ENCODE results near the gene C1QL1.

The C1QL1 gene

DNA sequence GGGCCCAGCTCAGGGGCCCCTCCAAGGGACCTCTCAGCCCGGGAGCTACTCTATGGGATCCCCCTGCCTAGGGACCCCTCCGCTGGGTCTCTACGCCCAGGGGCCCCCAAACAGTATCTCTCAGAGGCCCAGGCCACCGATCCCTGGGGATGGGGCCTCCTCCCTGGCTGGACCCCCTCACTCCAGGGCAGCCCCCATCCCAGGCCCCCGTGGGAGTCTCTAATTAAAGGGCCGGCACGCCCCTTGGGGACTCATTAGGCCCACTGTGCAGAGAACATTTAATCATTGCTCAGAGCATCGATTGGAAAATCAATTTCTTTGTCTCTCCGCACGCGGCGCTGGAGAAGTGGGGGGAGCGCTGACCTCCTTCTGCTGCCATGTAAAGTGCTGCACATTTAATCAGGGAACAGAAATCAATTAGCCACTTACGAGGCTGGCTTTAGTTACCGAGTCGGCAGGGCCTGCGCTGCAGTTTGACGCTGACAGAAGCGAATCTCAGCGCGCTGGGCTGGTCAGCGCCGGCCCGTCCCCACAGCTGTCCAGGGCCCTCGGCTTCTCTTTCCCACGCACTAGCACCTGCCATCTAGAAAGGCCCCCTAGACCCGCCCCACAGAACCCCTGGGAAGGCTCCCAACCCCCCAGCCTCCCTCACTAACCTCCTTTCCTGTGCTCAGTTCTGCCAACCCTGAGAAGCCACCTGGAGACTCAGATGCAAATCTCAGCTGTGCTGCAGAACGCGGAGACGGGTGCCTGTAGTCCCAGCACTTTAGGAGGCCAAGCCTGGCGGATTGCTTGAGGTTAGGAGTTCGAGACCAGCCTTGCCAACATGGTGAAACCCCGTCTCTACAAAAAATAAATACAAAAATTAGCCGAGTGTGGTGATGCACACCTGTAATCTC, 20.2 kb upstream of the C1QL1 start:
- DNase-seq (ENCODE audit: low spot score), result no peak

- peak; percentile 48 for DNase-seq (ENCODE audit: low spot score)
These were observed 15.5 kb upstream of the C1QL1 start for GRCh38 chr17:44983563-44983962.

DNA sequence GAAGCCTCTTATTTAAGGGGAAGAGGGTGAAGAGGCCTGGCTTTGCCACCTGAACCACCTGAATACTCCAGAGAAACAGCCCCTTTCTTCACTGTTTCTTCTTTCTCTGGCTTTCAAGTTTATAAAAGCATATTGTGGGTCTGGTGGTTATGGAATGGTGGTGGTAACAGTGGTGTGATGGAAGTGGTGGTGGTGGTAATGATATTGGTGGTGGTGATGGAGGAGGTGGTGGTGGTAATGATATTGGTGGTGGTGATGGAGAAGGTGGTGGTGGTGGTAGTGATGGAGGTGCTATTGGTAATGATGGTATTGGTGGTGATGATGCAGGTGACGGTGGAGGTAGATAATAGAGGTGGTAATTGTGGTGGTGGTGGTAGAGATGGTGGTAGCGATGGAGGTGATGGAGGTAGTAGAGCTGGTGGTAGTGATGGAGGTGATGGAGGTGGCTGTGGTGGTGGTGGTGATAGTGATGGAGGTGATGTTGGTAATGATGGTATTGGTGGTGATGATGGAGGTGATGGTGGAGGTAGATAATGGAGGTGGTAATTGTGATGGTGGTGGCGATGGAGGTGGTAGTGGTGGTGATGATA, 14.1 kb upstream of the C1QL1 start:
- DNase-seq (ENCODE audit: low spot score), result no peak

DNA sequence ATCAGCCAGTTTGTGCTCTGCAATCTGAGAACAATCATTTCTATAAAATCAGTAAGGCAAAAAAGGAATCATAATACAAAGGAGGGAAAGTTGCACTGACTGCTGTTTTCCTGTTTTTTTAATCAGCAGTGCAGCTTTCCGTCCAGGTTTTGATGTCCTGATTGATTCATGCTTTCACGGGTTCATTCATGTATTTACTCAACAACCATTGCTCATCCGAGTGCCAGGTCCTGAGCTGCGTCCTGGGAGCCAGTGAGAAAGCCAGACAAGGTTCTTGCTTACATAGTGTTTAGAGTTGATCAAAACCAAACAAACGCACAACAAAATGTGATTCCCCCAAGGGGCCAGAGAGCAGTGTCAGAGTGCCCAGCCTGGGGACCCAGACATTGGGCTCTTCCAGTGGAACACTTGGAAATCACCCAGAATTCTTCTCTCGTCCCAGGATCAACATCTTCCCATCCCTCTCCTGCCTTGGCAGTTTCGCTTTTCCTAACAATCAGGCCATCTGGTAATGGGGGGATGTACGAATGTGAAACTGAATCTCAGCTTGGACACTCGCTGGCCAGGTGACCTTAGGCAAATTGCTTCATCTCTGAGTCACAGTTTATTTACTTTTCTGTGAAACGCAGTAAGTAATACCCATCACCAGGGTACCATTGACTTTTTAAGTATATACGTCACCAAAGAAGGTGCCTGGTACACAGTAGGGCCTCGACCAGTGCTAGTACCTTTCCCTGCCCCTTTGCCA, 13.3 kb upstream of the C1QL1 start:
- no peak for DNase-seq (ENCODE audit: low spot score)

DNA sequence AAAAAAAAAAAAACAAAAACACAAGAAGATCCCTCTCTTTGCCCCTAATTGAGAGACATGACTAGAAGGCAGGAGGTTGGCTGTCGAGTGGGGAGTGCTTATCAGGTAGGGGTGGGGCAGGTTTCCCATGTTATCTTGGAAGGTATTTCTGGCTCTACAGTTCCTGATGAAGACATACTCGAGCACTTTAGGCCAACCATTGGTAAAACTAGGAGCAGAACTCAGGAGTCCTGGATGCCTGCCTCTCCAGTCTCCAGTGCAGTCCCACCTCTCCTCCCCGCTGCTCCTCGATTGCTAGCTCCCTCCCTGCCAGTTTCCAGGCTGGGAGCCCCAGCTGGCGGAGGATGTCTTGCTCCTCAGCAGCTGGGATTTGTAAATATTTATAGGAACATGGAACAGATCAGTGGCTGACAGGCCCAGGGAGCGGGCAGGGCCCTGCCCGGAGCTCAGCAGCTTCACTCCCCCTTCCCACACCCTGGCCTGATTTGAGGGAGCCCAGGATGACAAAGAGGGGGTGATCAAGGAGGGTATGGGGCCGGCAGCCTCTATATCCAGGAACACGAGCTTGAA, 11.4 kb upstream of the C1QL1 start:
- DNase-seq (ENCODE audit: low spot score), result no peak

DNA sequence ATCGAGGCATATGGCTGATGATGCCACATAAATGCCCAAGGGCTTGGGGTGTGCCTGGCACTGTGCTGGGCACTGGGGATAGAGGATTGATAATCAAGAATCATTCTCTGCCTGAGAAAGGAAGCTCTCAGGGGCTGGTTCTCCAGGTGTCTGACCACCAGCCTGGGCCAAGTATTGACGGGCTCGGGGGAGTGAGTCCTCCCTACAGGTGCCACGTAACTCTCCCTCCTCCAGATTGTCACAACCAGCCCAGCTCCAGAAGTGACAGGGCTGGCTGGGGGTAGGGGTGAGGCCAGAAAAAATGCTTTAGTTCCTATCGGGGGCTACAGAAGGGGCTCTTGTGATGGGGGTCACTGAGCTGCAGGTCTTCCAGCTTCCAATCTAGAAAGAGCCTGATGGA, 10.7 kb upstream of the C1QL1 start:
- DNase-seq (ENCODE audit: low spot score), result no peak

DNA sequence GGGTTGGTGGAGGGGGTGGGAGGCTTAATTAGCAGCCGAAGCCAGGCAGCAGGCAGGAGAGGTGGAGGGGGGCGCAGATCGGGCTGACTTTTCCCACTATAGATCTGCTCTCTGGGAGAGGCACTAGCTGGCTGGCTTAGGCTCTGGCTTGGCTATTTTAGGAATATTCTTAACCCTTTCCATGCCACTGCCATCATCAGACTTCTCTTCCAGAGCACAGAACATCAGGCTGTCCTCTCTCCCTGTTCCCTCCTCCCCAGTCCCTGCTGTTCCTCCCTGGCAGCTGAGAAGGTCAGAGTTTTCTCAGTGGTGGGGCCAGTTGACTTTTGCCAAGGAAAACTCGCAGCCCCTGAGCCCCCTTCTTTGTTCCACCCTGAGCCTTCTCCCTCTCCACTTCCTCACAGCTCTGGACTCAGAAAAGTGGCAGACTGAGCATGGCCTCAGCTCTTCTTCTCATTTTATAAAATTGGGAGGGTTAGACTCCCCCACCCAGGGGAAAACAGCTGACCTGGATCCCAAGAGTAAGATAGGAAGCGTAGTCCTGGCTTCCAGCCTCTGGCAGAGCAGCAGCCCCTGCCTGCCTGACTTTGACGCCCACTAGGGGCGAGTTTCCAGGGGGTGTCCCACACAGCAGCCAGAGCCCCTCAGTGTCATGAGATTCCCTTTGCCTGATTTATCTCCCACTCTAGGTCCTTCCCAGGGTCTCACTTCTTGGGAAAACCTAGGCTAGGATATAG, 9.9 kb upstream of the C1QL1 start:
- DNase-seq (ENCODE audit: low spot score), result no peak

- DNase-seq (ENCODE audit: low spot score), result no peak
These were observed 9.0 kb upstream of the C1QL1 start for GRCh38 chr17:44977065-44977464.

GRCh38 chr17:44976206-44976605, 8.1 kb upstream of the C1QL1 start:
- no peak for DNase-seq (ENCODE audit: low spot score)

GRCh38 chr17:44972953-44973352, 4.8 kb upstream of the C1QL1 start:
- DNase-seq (ENCODE audit: low spot score), result no peak

DNA sequence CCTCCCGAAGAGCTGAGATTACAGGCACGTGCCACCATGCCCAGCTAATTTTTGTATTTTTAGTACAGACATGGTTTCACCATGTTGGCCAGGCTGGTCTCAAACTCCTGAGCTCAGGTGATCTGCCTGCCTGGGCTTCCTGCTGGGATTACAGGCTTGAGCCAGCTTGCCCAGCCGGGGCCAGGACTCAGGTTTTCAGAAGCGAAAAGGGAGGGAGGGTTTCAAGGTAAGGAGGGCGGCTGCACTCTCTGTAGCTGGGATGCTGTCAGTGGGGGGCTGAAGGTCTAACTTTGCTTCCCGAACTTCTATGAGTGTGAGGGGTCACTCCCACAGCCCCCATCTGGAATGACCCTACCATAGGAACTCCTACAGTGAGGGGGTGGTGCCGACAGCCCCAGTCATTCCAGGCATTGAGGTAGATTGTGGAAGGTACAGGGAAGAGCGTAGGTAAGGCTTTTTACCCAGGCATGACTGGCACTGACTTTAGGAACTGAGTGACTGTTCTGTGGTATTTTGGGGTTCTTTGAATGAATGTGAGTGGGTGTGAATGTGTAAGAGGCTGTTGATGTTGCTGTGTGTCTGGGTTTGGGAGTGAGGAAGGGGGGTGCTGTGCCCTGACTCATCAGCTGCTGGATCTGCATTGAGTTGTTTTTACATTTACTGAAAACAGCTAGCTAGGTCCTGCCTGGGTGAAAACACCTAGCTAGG, 3.8 kb upstream of the C1QL1 start:
- DNase-seq (ENCODE audit: low spot score), result no peak

DNA sequence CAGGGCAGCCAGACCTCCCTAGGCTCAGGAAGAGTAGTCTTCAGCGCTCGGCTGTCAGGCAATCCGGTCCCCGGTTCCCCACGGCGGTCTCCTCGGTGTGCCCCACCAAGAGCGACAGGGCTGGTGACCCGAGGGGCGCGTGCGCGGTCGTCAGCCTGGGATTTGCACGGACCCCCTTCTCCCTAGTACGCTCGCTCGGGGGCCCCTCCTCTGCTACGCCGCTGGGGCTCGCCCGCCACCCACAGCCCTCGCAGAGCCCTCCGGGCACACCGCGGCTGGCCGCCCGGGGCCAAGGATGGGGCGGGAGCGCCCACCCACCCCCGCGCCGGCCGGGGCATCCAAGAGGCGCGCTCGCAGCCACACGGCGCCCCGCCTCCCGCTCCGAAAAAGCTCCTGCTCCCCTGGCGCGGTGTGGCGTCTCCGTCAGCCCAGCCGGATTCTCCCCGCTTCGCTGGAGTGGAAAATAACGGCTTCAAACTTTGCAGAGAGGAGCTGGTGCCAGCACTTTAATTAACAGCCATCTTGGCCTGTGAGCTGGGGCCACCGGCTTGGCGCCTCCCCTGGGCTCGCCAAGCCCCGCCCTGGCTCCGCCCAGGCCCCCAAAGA, 2.1 kb upstream of the C1QL1 start:
- peak; percentile 69 for DNase-seq (ENCODE audit: low spot score)

DNA sequence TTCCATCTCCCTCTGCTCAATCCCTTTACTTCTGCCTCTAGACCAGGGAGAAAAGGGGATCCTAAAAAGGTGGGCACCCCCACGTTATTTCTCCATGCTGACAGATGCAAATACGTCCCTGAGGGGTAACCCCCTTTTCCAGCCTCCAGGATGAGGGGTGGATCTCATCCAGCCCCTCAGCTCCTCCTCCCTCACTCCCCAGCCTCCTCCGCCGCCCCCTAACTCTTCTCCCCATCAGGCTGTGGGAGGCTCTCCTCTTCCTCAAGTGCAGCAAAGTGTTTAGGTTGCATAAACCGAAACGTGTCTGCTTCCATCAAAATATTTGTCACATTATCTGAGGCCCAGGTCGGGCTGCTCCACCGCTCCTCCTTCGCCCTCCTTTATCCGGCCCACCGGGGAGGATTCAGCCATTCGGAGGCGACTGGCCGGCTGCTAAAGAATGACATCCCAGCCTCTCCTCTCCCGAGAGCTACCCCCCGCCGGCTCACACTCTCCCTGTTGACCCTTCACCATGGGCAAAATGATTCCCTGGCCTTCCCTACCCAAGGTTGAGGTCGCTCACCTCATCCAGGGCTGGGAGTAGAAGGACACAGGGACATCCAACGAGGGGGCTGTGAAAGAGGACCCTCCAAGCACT, 1.2 kb upstream of the C1QL1 start:
- DNase-seq (ENCODE audit: low spot score), result peak; percentile 63

- no peak for DNase-seq (ENCODE audit: low spot score)
These were observed 237 bp downstream of the C1QL1 start for GRCh38 chr17:44967907-44968224.

DNA sequence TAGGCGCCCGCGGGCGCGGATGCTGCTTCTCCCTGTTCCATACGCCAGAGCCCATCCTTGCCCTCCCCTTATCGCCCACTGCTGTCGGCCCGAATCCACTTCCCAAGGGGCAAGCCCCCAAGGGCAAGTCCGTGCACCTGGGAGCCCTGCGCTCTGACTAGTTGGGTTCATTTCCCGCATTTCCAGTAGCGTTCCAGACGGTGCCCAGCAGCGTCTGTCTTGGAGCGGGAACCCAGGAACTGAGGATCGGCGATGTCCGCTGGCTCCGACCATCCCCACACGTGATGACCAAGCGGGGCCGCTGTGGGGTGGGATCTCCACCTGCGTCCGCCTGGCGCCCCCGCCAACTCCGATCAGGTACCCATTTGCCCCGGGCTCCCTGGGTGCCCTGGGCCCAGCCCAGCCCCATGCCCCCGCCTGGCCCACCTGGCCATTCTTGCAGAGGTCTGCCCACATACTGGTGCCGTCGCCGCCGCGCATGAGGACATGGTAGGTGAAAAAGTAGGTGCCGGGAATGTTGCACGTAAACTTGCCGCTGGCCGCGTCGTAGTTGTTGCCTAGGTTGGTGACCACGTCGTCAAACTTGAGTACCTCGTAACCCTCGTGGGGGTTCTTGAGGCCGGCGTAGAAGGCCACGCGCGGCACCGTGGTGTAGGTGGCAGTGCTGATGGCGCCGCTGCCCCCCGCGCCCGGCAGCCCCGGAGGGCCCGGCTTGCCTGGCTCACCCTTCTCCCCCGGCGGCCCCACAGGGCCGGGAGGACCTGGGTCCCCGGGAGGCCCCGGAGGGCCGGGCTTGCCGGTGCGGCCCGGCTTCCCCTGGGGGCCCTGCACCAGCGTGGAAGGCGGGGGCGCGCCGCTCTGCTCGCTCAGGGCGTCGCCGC, 837 bp downstream of the C1QL1 start:
- DNase-seq (ENCODE audit: low spot score), result peak; percentile 48

- DNase-seq (ENCODE audit: low spot score), result no peak
These were observed 1.6 kb downstream of the C1QL1 start for GRCh38 chr17:44966348-44967025.

- DNase-seq (ENCODE audit: low spot score), result no peak
These were observed 2.4 kb downstream of the C1QL1 start for GRCh38 chr17:44965481-44966234.

DNA sequence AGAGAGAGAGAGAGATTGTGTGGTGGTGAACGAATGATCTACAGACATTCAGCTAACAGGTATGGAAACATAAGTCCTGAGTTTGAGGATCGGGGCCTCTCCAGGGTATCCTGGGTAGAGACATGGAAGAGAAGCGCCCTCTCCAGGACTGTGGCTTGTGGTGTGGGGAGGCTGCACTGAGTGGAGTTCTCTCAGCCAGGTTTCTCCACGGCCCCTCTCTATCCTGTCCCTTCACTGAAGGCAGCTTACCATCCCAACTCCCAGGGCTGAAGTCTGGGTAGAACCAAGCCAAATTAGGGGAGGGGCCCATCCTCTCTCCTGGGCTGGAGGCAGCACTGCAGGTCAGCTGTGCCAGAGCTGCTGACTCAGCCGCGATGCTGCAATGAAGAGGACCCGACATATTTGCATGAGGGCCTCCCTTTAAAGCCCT, 6.2 kb downstream of the C1QL1 start:
- DNase-seq (ENCODE audit: low spot score), result no peak

All from iPS-NIHi11 (cell line).